SK-N-SH (cell line): ENCODE measurements around the gene SPATA31C2. TPM values are rescaled to one million over a fixed set of nuclear protein-coding genes. Genes with fewer than 3 reads are reported as not detected.
"Not testable (repeated sequence)": the region's sequence is repeated elsewhere in the genome, so short reads cannot be mapped to it uniquely, and the experiment has no call there.

Source experiments
- CTCF ChIA-PET: fragments of 300-600, 350-600 bp; formaldehyde crosslinking; extraction: SDS; loops from one replicate; lab custom pipeline; 2021; lab: Yijun Ruan, JAX
- POLR2A ChIA-PET: fragments of 350-600 bp; sonication (Branson Sonifier 250); formaldehyde crosslinking; extraction: SDS; loops from one replicate; lab custom pipeline; 2020; ENCODE audit warnings: antibody characterized with exemption, inconsistent platforms; lab: Yijun Ruan, JAX
- DNase-seq: peaks from one replicate; pipeline ENCODE4 v3.0.0; 2012
- H2AFZ ChIP-seq: fragments of 200-600 bp; sonication (generic); 2 replicates; pipeline ENCODE4 v1.8.1; 2016; ENCODE audit warnings: antibody characterized with exemption, mild to moderate bottlenecking, low read depth
- H3F3A ChIP-seq: fragments of 200-600 bp; sonication (generic); replicated peaks from 2 replicates; pipeline ENCODE3; 2016; ENCODE audit warnings: antibody characterized with exemption, mild to moderate bottlenecking; ENCODE audit not compliant: insufficient read depth
- H3K27ac ChIP-seq, 2 experiments: fragments of 200-500 bp in 1 of 2; fragments of 200-600 bp in 1 of 2; sonication (Bioruptor generic) in 1 of 2; sonication (generic), shearing (Covaris generic) in 1 of 2; 2 replicates each; pipeline versions ENCODE4 v1.5.1 to v1.6.1; 2014 to 2016; ENCODE audit warnings: low read depth in 2 of 2, inconsistent platforms in 1 of 2, low read length in 1 of 2, mild to moderate bottlenecking in 1 of 2, mixed read lengths in 1 of 2
- H3K27me3 ChIP-seq: fragments of 200-600 bp; sonication (generic), shearing (Covaris generic); 2 replicates; pipeline ENCODE4 v1.6.1; 2016; ENCODE audit warnings: mixed run types; ENCODE audit not compliant: insufficient read depth
- H3K36me3 ChIP-seq, 2 experiments: fragments of 200-500 bp in 1 of 2; fragments of 200-600 bp in 1 of 2; sonication (Bioruptor generic) in 1 of 2; sonication (generic) in 1 of 2; replicated peaks in 1 of 2; 2 replicates each; pipeline versions ENCODE3 to v1.5.1; 2014 to 2016; ENCODE audit warnings: low read length in 1 of 2, mild to moderate bottlenecking in 1 of 2; ENCODE audit not compliant: insufficient read depth in 2 of 2, control insufficient read depth in 1 of 2
- H3K4me1 ChIP-seq, 2 experiments: fragments of 200-500 bp in 1 of 2; fragments of 200-600 bp in 1 of 2; sonication (Bioruptor generic) in 1 of 2; sonication (generic), shearing (Covaris generic) in 1 of 2; 2 replicates each; pipeline versions ENCODE4 v1.5.1 to v1.6.1; 2014 to 2016; ENCODE audit warnings: low read depth in 1 of 2, low read length in 1 of 2, mixed run types in 1 of 2; ENCODE audit not compliant: insufficient read depth in 2 of 2, control insufficient read depth in 1 of 2
- H3K4me2 ChIP-seq: fragments of 200-600 bp; sonication (generic), shearing (Covaris generic); 2 replicates; pipeline ENCODE4 v1.6.1; 2017; ENCODE audit warnings: mixed run types
- H3K4me3 ChIP-seq, 2 experiments: fragments of 200-500 bp in 1 of 2; fragments of 200-600 bp in 1 of 2; sonication (Bioruptor generic) in 1 of 2; sonication (generic), shearing (Covaris generic) in 1 of 2; 2 replicates each; pipeline versions ENCODE4 v1.5.1 to v1.8.1; 2014 to 2016; ENCODE audit warnings: low read depth in 2 of 2, inconsistent platforms in 1 of 2, low read length in 1 of 2, mild to moderate bottlenecking in 1 of 2, mixed read lengths in 1 of 2, moderate library complexity in 1 of 2
- H3K79me2 ChIP-seq: fragments of 200-600 bp; sonication (generic); 2 replicates; pipeline ENCODE4 v1.8.1; 2017; ENCODE audit warnings: mild to moderate bottlenecking; ENCODE audit not compliant: insufficient read depth
- H3K9ac ChIP-seq: fragments of 200-600 bp; sonication (generic); 2 replicates; pipeline ENCODE4 v1.6.1; 2017; ENCODE audit warnings: mixed run types
- H3K9me2 ChIP-seq: fragments of 200-600 bp; sonication (generic); 2 replicates; pipeline ENCODE4 v1.6.1; 2017; ENCODE audit warnings: mixed run types
- H3K9me3 ChIP-seq: fragments of 200-600 bp; sonication (generic); 2 replicates; pipeline ENCODE4 v1.6.1; 2017; ENCODE audit warnings: mixed run types, mild to moderate bottlenecking, moderate library complexity
- H4K20me1 ChIP-seq: fragments of 200-600 bp; sonication (generic); 2 replicates; pipeline ENCODE4 v1.6.1; 2017; ENCODE audit warnings: mild to moderate bottlenecking, mixed run types; ENCODE audit not compliant: insufficient read depth
- EZH2phosphoT487 ChIP-seq: fragments of 200-600 bp; sonication (generic); IDR thresholded peaks from 2 replicates; pipeline ENCODE4 v1.6.1; 2017; ENCODE audit warnings: low read depth, mixed run types, mild to moderate bottlenecking, antibody characterized with exemption, moderate library complexity, borderline replicate concordance
- FOSL2 ChIP-seq: IDR thresholded peaks from 2 replicates; pipeline ENCODE4 v1.4.0; 2012; ENCODE audit warnings: low read depth, mild to moderate bottlenecking, moderate library complexity, borderline replicate concordance
- IRF3 ChIP-seq: fragments of 150-350 bp; IDR thresholded peaks from 2 replicates; pipeline ENCODE4 v1.6.1; 2016; ENCODE audit warnings: mild to moderate bottlenecking, low read depth, low read length
- MAX ChIP-seq: IDR thresholded peaks from 2 replicates; pipeline ENCODE4 v1.4.0; 2012; ENCODE audit warnings: low read depth
- MXI1 ChIP-seq: IDR thresholded peaks from 2 replicates; pipeline ENCODE4 v1.6.1; 2012; ENCODE audit warnings: mild to moderate bottlenecking, low read depth, low read length, improper control_type of control experiment
- NFIC ChIP-seq: IDR thresholded peaks from 2 replicates; pipeline ENCODE4 v1.4.0; 2012; ENCODE audit warnings: borderline replicate concordance
- PBX3 ChIP-seq: IDR thresholded peaks from 2 replicates; pipeline ENCODE4; 2012
- RFX5 ChIP-seq: IDR thresholded peaks from 2 replicates; pipeline ENCODE4 v1.6.1; 2012; ENCODE audit warnings: mild to moderate bottlenecking, improper control_type of control experiment, low read length
- SMC3 ChIP-seq: IDR thresholded peaks from 2 replicates; pipeline ENCODE4 v1.6.1; 2012; ENCODE audit warnings: low read depth, low read length, improper control_type of control experiment
- TCF12 ChIP-seq: IDR thresholded peaks from 2 replicates; pipeline ENCODE4 v1.4.0; 2012
- USF2 ChIP-seq: fragments of 150-350 bp; IDR thresholded peaks from 2 replicates; pipeline ENCODE4 v1.6.1; 2017; ENCODE audit warnings: antibody characterized with exemption, low read length, low read depth, borderline replicate concordance
- YY1 ChIP-seq: IDR thresholded peaks from 2 replicates; pipeline ENCODE4 v1.4.0; 2012; ENCODE audit warnings: low read depth, mild to moderate bottlenecking
- ZBTB33 ChIP-seq: IDR thresholded peaks from 2 replicates; pipeline ENCODE4 v1.4.0; 2012; ENCODE audit warnings: low read depth, borderline replicate concordance
- WGBS: methylation state at CpG from one replicate; pipeline ENCODE4 v1.1.6; 2017; ENCODE audit warnings: low lambda C conversion rate; 5-methylcytosine and 5-hydroxymethylcytosine counted together
- polyA plus RNA-seq, 3 experiments: library from polyadenylated mRNA; depleted of rRNA; stranded (reverse); fragments of >200 nt; gene quantifications; 2 replicates each; pipeline ENCODE4 v1.2.3, GENCODE V29; 2012

SPATA31C2 gene
- polyA plus RNA-seq, 1 of the 3 experiments (the other 2 are of a cell fraction) = not detected

GRCh38 chr9:88114283-88114967, 23.9 kb downstream of the SPATA31C2 start:
- CTCF ChIA-PET, H4K20me1 ChIP-seq, H3K27ac ChIP-seq, H3K27me3 ChIP-seq, DNase-seq, H3K79me2 ChIP-seq, H3K4me1 ChIP-seq, H3F3A ChIP-seq, H3K4me2 ChIP-seq, H2AFZ ChIP-seq, H3K36me3 ChIP-seq, H3K9me2 ChIP-seq, POLR2A ChIA-PET, H3K9me3 ChIP-seq, H3K9ac ChIP-seq, H3K4me3 ChIP-seq: not testable (repeated sequence)
- 57% methylated on average over 16 of the region's 17 CpGs for WGBS

- H3K4me2 ChIP-seq, H3F3A ChIP-seq, H3K9me3 ChIP-seq, H3K4me1 ChIP-seq, H2AFZ ChIP-seq, POLR2A ChIA-PET, H3K36me3 ChIP-seq, H4K20me1 ChIP-seq, H3K79me2 ChIP-seq, CTCF ChIA-PET, H3K9ac ChIP-seq, DNase-seq, H3K9me2 ChIP-seq, H3K4me3 ChIP-seq, H3K27ac ChIP-seq, H3K27me3 ChIP-seq: not testable (repeated sequence)
- WGBS = 74% methylated on average over 38 of the region's 38 CpGs
Measured at GRCh38 chr9:88113156-88114130, 24.8 kb downstream of the SPATA31C2 start.

GRCh38 chr9:88110026-88110425, 28.2 kb downstream of the SPATA31C2 start:
- no peak for DNase-seq
- no peaks in the 10 kb centered on the region for H3K9me3 ChIP-seq
- no peak overlapping the region for H3K9ac ChIP-seq
- H3K36me3 ChIP-seq = no peaks in the 10 kb centered on the region
- 57% methylated on average over 3 of the region's 3 CpGs for WGBS
- H3K4me1 ChIP-seq = no peaks in the 10 kb centered on the region
- CTCF ChIA-PET = no interaction called here
- no peak overlapping the region for H3K27ac ChIP-seq
- H3K9me2 ChIP-seq = no peaks in the 10 kb centered on the region
- H3K27me3 ChIP-seq = no peaks in the 10 kb centered on the region
- no peaks in the 10 kb centered on the region for H3F3A ChIP-seq
- H2AFZ ChIP-seq = no peak overlapping the region
- no peak overlapping the region for H3K4me2 ChIP-seq
- POLR2A ChIA-PET = no interaction called here
- H4K20me1 ChIP-seq = no peaks in the 10 kb centered on the region
- H3K4me3 ChIP-seq = no peak overlapping the region
- H3K79me2 ChIP-seq = no peaks in the 10 kb centered on the region
- TF ChIP-seq ZBTB33 = no peak
- no peak for TF ChIP-seq IRF3
- TF ChIP-seq MAX = no peak
- no peak for TF ChIP-seq PBX3
- no peak for TF ChIP-seq EZH2phosphoT487
- TF ChIP-seq SMC3 = no peak
- no peak for TF ChIP-seq MXI1
- TF ChIP-seq FOSL2 = no peak
- no peak for TF ChIP-seq YY1
- TF ChIP-seq USF2 = no peak
- TF ChIP-seq TCF12 = no peak
- no peak for TF ChIP-seq NFIC
- no peak for TF ChIP-seq RFX5
